ENCODE results near the gene IL27RA.
"Not testable (repeated sequence)": the region's sequence is repeated elsewhere in the genome, so short reads cannot be mapped to it uniquely, and the experiment has no call there.

IL27RA gene

DNA sequence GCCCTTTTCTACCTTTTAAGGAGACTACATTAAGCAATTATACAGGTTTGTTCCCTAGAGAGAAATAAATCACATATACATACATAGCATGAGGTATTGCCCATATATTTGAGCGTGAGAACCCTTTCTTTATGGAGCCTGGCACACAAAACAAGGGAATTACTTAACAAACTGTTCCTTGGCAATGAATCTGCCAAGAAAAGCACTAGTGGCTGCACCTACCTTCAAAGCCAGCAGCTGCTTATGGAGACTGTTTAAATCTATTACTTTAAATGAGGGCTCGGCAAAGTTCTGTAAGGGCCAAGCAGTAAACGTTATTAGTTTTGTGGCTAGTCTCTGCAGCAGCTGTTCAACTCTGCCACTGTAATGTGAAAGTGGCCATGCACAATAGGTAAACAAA is 32.5 kb upstream of the IL27RA start:
- DNase-seq (ENCODE audit: low read depth): no peak

GRCh38 chr19:14000691-14001375 is 30.7 kb upstream of the IL27RA start:
- no peak for DNase-seq (ENCODE audit: low read depth)

DNA sequence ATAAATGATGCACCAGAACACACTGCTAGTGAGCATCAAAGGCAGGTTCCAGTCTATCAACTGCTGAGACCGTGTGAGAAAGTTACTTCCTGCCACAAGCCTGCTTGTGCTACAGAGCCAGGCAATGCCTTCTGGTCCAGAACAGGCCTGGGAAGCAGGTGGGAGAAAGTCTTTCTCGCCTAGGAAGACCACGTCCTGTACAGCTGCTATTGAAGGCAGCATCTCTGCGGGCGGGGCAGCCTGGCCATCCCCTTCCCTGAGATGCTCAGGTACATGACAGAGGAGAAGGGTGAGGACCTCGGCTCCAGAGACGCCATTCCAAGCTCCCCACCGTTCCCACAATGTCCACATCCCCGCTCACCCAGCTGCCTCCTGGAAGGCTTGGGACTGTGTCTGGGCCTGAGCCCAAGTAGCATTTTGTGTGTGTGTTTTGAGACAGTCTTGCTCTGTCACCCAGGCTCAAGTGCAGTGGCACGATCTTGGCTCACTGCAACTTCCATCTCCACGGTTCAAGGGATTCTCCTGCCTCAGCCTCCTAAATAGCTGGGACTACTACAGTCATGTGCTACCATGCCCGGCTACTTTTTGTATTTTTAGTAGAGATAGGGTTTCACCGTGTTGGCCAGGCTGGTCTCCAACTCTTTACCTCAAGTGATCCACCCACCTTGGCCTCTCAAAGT is 28.9 kb upstream of the IL27RA start:
- no peak for DNase-seq (ENCODE audit: low read depth)

DNA sequence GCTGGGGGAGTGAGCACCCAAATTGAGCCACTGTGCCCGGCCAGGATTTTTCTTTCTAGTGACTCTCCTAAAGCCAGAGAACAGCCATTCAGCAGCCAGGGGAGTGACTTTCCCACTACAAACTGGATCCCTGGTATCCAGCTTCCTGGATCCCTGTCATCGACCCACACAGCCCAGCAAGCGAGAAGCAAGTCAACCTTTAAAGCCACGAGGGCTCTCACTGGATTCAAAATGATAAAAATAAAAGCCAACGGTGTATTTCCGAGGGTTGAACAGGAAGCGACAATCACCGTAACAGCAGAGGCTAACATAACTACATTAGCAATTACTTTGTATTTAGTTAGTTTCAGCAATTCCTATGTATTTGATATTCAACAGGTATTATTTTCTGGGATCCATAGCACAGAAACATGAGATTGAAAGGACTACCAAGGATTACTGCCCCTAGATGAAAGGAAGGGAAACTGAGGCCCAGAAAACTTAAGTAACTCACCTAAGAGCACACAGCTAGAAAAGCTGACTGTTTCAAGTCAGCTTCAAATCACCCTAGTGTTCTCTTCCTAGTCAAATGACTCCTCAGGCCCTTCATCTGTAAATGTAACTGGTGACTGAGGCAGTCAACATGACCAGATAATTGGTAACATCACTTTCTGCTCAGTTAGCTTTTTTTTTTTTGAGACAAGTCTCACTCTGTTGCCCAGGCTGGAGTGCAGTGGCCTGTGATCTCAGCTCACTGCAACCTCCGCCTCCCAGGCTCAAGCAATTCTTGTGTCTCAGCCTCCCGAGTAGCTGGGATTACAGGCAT is 28.1 kb upstream of the IL27RA start:
- no peak for DNase-seq (ENCODE audit: low read depth)

- DNase-seq (ENCODE audit: low read depth): peak; percentile 19
Observed at GRCh38 chr19:14004619-14005348, 26.8 kb upstream of the IL27RA start.

- DNase-seq (ENCODE audit: low read depth): peak; percentile 85
Observed at GRCh38 chr19:14005349-14006084, 26.0 kb upstream of the IL27RA start.

DNA sequence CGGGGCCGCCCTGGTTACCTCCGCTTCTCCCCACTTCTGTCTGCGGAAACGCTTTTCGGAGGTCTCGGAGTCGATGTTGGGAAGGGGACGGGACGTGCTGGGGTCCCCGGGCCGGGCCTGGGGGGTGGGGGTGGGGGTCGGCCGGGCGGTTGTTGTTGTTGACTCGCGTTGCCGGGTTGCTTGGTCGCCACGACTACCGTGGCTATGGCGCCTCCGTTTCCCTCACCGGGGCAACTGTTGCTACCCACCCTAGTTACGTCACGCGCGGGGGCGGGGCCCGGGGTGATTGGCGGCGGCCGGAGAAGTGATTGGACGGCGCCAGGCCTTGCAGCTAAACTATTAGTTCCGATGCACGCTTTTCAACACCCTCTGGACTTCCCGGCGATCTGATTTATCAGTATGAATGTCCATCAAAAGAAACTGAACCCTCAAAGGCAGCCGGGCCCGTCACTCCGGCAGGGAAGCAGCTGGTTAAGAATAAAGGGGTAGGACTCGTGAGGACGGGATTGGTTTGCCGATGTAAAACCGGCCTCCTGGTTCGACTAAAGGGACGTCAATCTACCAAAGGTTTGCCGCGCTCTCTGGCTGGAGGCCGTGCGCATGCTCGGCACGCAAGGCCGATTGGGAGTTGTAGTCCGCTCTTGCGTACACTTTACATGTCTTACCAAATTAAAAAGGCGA is 25.3 kb upstream of the IL27RA start, which contains the start of gene RFX1:
Gene RFX1 (minus strand): TSS at position 236 of the 681 bp plus-strand sequence. CDS start 12,477 bp downstream, outside the sequence.
- peak; percentile 100 for DNase-seq (ENCODE audit: low read depth)

- DNase-seq (ENCODE audit: low read depth): no peak
Observed at GRCh38 chr19:14006766-14007562, 24.6 kb upstream of the IL27RA start.

- DNase-seq (ENCODE audit: low read depth): no peak
Observed at GRCh38 chr19:14012378-14012915, 19.1 kb upstream of the IL27RA start.

DNA sequence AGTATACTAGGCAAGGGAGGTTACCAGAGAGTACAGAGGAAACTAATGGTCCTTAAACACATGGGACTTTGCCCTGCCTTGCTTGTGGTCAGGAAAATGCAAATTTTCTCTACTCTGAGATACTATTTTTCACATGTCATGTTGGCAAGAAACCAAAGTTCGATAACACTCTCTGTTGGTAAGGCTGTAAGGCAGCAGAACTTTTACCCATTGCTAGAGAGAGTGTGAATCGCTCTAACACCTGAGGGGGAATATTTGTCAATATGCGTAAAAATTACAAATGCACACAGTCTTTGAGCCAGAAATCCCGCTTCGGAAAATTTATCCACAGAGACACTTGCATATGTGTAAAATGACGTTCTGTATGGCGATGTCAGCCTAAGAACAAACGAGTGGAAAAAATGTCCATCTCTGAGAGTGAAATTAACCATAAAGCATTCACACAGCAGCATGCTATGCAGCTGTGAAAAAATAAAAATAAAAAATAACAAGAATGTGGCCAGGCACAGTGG is 16.0 kb upstream of the IL27RA start:
- no peak for DNase-seq (ENCODE audit: low read depth)

- DNase-seq (ENCODE audit: low read depth): no peak
Observed at GRCh38 chr19:14019100-14019499, 12.5 kb upstream of the IL27RA start.

DNA sequence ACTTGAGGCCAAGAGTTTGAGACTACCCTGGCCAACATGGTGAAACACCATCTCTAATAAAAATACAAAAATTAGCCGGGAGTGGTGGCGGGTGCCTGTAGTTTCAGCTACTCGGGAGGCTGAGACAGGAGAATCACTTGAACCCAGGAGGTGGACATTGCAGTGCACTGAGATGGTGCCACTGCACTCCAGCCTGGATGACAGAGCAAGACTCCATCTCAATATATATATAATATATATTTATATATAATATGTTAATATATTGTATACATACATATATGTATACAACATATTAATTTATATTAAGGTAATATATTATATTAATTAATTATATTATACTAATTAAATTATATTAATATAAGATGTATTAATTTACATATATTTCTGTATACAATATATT is 11.8 kb upstream of the IL27RA start:
- not testable (repeated sequence) for DNase-seq (ENCODE audit: low read depth)

DNA sequence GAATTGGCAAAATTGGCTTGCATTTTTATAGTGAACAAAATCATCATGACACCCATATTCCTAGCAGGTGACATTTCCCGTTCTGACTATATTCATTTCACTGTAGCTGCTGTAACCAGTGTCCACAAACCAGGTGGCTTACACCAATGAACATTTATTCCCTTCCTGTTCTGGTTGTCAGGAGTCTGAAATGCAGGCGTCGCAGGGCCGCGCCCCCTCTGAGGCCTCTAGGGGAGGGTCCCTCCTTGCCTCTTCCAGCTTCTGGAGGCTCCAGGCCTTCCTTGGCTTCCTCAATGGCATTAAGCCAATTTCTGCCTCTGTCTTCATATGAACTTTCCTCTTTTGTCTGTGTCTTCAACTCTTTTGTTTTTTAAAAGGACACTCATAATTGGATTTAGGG is 10.1 kb upstream of the IL27RA start:
- DNase-seq (ENCODE audit: low read depth): no peak

- DNase-seq (ENCODE audit: low read depth): peak; percentile 68
Observed at GRCh38 chr19:14022469-14022868, 9.1 kb upstream of the IL27RA start.

- peak; percentile 46 for DNase-seq (ENCODE audit: low read depth)
Observed at GRCh38 chr19:14023404-14024235, 7.9 kb upstream of the IL27RA start.

GRCh38 chr19:14026652-14027192 is 4.8 kb upstream of the IL27RA start:
- not testable (repeated sequence) for DNase-seq (ENCODE audit: low read depth)

GRCh38 chr19:14027856-14028450 is 3.6 kb upstream of the IL27RA start, which contains the start of gene RLN3:
Gene RLN3 (plus strand): TSS chr19:14028148. CDS start chr19:14028205, 57 bp downstream.
- DNase-seq (ENCODE audit: low read depth): no peak

- DNase-seq (ENCODE audit: low read depth): no peak
Observed at GRCh38 chr19:14028901-14029300, 2.7 kb upstream of the IL27RA start.
